ENCODE measurements around the gene SMIM20. TPM values are rescaled to one million over a fixed set of nuclear protein-coding genes. Genes with fewer than 3 reads are reported as not detected.

Gene SMIM20
- total RNA-seq, 1 donor from 2014 or later, result 25.7 TPM

Other genes with a start within 250 kb of the SMIM20 start
- gene SEL1L3, start 51.2 kb upstream of the SMIM20 start, total RNA-seq, result 13.7 TPM